ENCODE data around the gene FSHB.

FSHB gene

DNA sequence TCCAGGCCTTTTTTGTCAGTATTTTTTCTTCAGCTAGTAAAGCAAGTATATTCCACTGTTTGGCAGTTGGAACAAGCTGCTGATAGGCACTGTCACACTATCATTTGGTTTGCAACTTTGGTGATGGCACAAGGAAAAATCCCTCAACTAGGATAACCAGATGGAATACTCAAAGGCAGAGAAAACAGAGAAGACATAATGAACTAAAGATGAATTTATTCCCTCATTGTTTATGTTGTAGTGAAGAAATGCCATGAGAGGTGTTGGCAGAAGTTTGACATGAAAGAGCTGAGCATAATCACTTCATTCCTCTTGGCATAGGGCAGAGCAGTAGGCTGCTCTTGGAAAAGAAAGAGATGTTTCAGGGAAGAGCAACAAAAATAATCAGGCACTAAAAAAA, 39.9 kb downstream of the FSHB start:
- no peak for DNase-seq

DNA sequence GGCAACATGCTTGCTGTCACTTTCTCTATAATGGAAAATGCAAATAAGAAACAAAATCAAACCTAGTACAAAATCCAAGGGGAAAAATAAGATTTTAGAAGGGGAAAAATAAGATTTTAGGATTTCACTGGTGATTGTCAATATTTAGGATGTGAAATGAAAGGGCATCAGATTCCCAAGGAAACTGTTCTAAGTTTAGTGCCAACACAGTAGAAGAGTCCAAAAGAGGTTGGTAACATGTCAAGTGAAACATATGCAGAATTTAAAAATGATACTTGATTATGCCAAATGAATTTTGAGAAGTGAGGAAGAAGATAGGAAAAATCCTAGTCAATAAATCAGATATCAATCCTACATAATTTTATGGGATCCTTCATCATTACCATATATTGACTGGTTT, 46.4 kb downstream of the FSHB start:
- DNase-seq, result no peak

DNA sequence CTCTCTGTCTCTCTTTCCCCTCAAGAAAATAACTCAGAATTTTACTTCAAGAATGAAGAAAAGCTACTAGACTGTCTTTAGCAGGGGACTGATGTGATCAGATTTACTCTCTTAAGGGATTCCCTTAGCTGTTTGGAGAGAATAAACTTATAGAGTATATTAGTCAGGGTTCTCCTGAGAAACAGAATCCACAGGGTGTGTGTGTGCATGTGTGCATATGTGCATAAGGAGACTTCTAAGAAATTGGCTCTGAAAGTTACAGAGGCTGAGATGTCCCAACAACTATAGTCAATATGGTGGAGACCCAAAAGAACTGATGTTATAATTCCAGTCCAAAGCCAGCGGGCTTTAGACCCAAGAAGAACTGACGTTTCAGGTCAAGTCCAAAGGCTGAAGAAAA, 49.0 kb downstream of the FSHB start:
- DNase-seq, result no peak

DNA sequence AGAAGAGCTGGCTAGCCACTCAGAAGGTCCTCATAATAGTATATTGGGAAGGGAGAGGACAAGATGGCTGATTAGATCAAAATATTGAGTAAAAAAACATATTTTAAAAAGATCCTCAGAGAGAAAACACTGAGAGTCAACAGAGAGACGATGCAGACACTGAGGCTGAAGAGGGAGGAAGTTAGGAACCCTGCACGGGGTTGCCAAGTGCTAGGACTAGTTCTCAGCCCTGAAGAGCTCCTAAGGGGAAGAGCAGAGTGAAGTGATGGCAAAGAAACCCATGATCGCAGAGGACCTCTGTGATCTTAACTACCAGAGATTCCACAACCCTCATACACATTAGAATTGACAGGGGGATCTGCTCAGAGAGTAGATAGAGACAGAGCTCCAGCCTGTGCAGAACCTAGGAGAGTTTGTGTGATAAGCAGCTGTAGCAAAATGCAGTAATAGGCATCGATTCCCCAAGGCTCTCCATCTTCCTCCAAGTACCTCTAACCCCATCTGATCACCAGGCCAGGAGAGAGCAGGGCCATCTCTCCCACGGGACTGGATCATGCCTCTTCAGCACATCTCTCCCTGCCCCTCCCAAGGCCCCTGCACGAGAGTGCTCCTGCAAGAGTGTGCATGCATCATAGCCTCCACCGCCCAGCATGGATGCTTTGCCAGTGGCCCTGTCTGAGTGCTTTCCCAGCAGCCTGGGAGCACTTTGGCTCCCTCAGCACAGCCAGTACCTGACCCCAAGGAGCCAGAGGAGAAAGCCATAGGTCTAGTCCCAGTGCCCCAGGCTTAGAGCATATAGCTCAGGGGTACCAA, 50.9 kb downstream of the FSHB start:
- no peak for DNase-seq

DNA sequence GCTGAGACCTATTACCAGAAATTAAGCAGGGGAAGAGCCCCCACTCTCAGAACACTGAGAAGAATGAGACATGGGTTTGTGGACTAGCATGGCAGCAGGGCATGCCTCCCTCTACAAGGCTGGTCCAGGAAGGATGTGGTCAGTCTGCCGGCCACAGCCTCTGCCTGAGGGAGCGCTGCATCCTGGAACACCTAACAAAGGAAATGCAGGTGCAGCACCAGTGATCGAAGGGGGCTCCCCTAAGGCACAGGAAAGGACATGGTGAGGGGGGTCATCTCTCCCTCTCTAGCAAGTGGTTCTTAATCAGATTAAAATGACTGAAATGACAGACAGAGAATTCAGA, 51.4 kb downstream of the FSHB start:
- DNase-seq, result no peak
